ENCODE data around the gene MOB1A. TPM values are rescaled to one million over a fixed set of nuclear protein-coding genes. Genes with fewer than 3 reads are reported as not detected.
A peak's percentile ranks its signal among the peaks of the same experiment; 100 is the strongest.

Gene MOB1A
- total and polyA plus RNA-seq, 2 of the 13 experiments (the other 11 are each of a cell fraction or from before 2014, with no cell fraction given), result 48.2 to 139 TPM

GRCh38 chr2:74147727-74148456, 30.8 kb downstream of the MOB1A start, which contains the start of gene BOLA3 (continued):
- peak; percentile 65; the same call in 1 of the 2 replicates for TF ChIP-seq CREB3 (CRISPR knock-in tag; IDR thresholded peaks at IDR 0.05)
- TF ChIP-seq ZNF530 (CRISPR knock-in tag; IDR thresholded peaks at IDR 0.05; ENCODE audit: low read depth), result no peak
- TF ChIP-seq MZF1 (CRISPR knock-in tag; IDR thresholded peaks at IDR 0.05; ENCODE audit: borderline replicate concordance), result no peak
- no peak for TF ChIP-seq ZNF207 (IDR thresholded peaks at IDR 0.05; ENCODE audit: borderline replicate concordance)
- peak; percentile 93 for TF ChIP-seq REPIN1 (CRISPR knock-in tag; IDR thresholded peaks at IDR 0.05; ENCODE audit: borderline replicate concordance, low read depth)
- TF ChIP-seq, protein P1, sequence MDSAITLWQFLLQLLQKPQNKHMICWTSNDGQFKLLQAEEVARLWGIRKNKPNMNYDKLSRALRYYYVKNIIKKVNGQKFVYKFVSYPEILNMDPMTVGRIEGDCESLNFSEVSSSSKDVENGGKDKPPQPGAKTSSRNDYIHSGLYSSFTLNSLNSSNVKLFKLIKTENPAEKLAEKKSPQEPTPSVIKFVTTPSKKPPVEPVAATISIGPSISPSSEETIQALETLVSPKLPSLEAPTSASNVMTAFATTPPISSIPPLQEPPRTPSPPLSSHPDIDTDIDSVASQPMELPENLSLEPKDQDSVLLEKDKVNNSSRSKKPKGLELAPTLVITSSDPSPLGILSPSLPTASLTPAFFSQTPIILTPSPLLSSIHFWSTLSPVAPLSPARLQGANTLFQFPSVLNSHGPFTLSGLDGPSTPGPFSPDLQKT (CRISPR knock-in tag; IDR thresholded peaks at IDR 0.05; ENCODE audit: borderline replicate concordance), result no peak
- peak; percentile 74; the same call in 1 of the 2 replicates for TF ChIP-seq ISL2 (CRISPR knock-in tag; IDR thresholded peaks at IDR 0.05)
- no peak for TF ChIP-seq HNRNPH1 (optimal IDR thresholded peaks at IDR 0.05; ENCODE audit: low read depth, low read length)
- TF ChIP-seq ARID5B (CRISPR knock-in tag; IDR thresholded peaks at IDR 0.05), result peak; percentile 34; the same call in 1 of the 2 replicates
- TF ChIP-seq ZNF768 (CRISPR knock-in tag; IDR thresholded peaks at IDR 0.05), result peak; percentile 75; the same call in 1 of the 2 replicates
- TF ChIP-seq PHF8 (CRISPR knock-in tag; IDR thresholded peaks at IDR 0.05), result peak; percentile 78
- TF ChIP-seq, protein P2, sequence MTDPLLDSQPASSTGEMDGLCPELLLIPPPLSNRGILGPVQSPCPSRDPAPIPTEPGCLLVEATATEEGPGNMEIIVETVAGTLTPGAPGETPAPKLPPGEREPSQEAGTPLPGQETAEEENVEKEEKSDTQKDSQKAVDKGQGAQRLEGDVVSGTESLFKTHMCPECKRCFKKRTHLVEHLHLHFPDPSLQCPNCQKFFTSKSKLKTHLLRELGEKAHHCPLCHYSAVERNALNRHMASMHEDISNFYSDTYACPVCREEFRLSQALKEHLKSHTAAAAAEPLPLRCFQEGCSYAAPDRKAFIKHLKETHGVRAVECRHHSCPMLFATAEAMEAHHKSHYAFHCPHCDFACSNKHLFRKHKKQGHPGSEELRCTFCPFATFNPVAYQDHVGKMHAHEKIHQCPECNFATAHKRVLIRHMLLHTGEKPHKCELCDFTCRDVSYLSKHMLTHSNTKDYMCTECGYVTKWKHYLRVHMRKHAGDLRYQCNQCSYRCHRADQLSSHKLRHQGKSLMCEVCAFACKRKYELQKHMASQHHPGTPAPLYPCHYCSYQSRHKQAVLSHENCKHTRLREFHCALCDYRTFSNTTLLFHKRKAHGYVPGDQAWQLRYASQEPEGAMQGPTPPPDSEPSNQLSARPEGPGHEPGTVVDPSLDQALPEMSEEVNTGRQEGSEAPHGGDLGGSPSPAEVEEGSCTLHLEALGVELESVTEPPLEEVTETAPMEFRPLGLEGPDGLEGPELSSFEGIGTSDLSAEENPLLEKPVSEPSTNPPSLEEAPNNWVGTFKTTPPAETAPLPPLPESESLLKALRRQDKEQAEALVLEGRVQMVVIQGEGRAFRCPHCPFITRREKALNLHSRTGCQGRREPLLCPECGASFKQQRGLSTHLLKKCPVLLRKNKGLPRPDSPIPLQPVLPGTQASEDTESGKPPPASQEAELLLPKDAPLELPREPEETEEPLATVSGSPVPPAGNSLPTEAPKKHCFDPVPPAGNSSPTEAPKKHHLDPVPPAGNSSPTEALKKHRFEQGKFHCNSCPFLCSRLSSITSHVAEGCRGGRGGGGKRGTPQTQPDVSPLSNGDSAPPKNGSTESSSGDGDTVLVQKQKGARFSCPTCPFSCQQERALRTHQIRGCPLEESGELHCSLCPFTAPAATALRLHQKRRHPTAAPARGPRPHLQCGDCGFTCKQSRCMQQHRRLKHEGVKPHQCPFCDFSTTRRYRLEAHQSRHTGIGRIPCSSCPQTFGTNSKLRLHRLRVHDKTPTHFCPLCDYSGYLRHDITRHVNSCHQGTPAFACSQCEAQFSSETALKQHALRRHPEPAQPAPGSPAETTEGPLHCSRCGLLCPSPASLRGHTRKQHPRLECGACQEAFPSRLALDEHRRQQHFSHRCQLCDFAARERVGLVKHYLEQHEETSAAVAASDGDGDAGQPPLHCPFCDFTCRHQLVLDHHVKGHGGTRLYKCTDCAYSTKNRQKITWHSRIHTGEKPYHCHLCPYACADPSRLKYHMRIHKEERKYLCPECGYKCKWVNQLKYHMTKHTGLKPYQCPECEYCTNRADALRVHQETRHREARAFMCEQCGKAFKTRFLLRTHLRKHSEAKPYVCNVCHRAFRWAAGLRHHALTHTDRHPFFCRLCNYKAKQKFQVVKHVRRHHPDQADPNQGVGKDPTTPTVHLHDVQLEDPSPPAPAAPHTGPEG (CRISPR knock-in tag; IDR thresholded peaks at IDR 0.05), result peak; percentile 94
- peak; percentile 83; the same call in 1 of the 2 replicates for TF ChIP-seq ZFP91 (CRISPR knock-in tag; IDR thresholded peaks at IDR 0.05; ENCODE audit: borderline replicate concordance)
- no peak for TF ChIP-seq ZNF878 (CRISPR knock-in tag; IDR thresholded peaks at IDR 0.05)
- peak; percentile 77 for TF ChIP-seq ZBTB38 (CRISPR knock-in tag; IDR thresholded peaks at IDR 0.05)
